ENCODE data around the gene CSRP2. TPM values are rescaled to one million over a fixed set of nuclear protein-coding genes. Genes with fewer than 3 reads are reported as not detected.

The CSRP2 gene
- total and polyA plus RNA-seq, 9 donors: 7.8 to 64.5 (median 16.6) TPM

GRCh38 chr12:76876696-76877229, 2.1 kb downstream of the CSRP2 start:
- no peak overlapping the region for H3K27ac ChIP-seq
- H3K36me3 ChIP-seq: no peaks in the 10 kb centered on the region
- intact Hi-C loops (cut with DNase I): loop anchor here in 1 of 4 donors (10.0 kb wide), 1 partner anchor 112 kb away; the partner anchor contains the start of gene ZDHHC17
- no peak overlapping the region for H3K4me3 ChIP-seq
- TF ChIP-seq EP300 (IDR thresholded peaks at IDR 0.05): no peak
- no peak for TF ChIP-seq CTCF (IDR thresholded peaks at IDR 0.05)
- no peak for TF ChIP-seq POLR2A (IDR thresholded peaks at IDR 0.05)
- DNase-seq: no peak
- WGBS, 3 donors: 88 to 96% (median 95%) methylated on average over 2 of the region's 2 CpGs
- H3K27me3 ChIP-seq: no peaks in the 10 kb centered on the region
- no peaks in the 10 kb centered on the region for H3K9me3 ChIP-seq
- H3K4me1 ChIP-seq (ENCODE audit: insufficient read depth): no peaks in the 10 kb centered on the region

GRCh38 chr12:76874491-76875190, 4.2 kb downstream of the CSRP2 start:
- DNase-seq: no peak
- Histone ChIP-seq H3K4me3 (no peak overlapping the region), H3K27ac (no peak overlapping the region), H3K27me3 (no peaks in the 10 kb centered on the region), H3K9me3 (no peaks in the 10 kb centered on the region), H3K4me1 (ENCODE audit: insufficient read depth) (no peaks in the 10 kb centered on the region), H3K36me3 (no peaks in the 10 kb centered on the region)
- TF ChIP-seq POLR2A (IDR thresholded peaks at IDR 0.05) (no peak), EP300 (IDR thresholded peaks at IDR 0.05) (no peak), CTCF (IDR thresholded peaks at IDR 0.05) (no peak)
- intact Hi-C loops (cut with DNase I): loop anchor here in 1 of 4 donors (10.0 kb wide), 1 partner anchor 110 kb away; the partner anchor contains the start of gene ZDHHC17
- WGBS, 3 donors: 89 to 94% (median 94%) methylated on average over 11 of the region's 11 CpGs

GRCh38 chr12:76874027-76874426, 4.8 kb downstream of the CSRP2 start:
- DNase-seq: no peak
- TF ChIP-seq EP300 (IDR thresholded peaks at IDR 0.05) (no peak), POLR2A (IDR thresholded peaks at IDR 0.05) (no peak)
- Histone ChIP-seq H3K27ac (no peak overlapping the region), H3K27me3 (no peaks in the 10 kb centered on the region), H3K4me1 (ENCODE audit: insufficient read depth) (peaks cover under 1% of the 10 kb centered on the region), H3K4me3 (no peak overlapping the region), H3K9me3 (no peaks in the 10 kb centered on the region), H3K36me3 (no peaks in the 10 kb centered on the region)
- intact Hi-C loops (cut with DNase I): loop anchor here in 1 of 4 donors (10.0 kb wide), 1 partner anchor 109 kb away; the partner anchor contains the start of gene ZDHHC17
- WGBS, 3 donors: 76 to 86% (median 81%) methylated on average over 3 of the region's 3 CpGs

- H3K36me3 ChIP-seq: no peaks in the 10 kb centered on the region
- H3K9me3 ChIP-seq: no peaks in the 10 kb centered on the region
- 86% methylated on average over 5 of the region's 5 CpGs for WGBS, 3 donors
- no peak for DNase-seq
- H3K27ac ChIP-seq: no peak overlapping the region
- TF ChIP-seq CTCF (IDR thresholded peaks at IDR 0.05) (no peak), EP300 (IDR thresholded peaks at IDR 0.05) (no peak), POLR2A (IDR thresholded peaks at IDR 0.05) (no peak)
- H3K27me3 ChIP-seq: no peaks in the 10 kb centered on the region
- intact Hi-C loops (cut with DNase I): loop anchor here in 1 of 4 donors (10.0 kb wide), 1 partner anchor 108 kb away; the partner anchor contains the start of gene ZDHHC17
- H3K4me1 ChIP-seq (ENCODE audit: insufficient read depth): peaks cover 1% of the 10 kb centered on the region
- H3K4me3 ChIP-seq: no peak overlapping the region
These were observed 6.4 kb downstream of the CSRP2 start for GRCh38 chr12:76872415-76872814.

- intact Hi-C loops (cut with DNase I): loop anchor here in 1 of 4 donors (10.0 kb wide), 1 partner anchor 107 kb away; the partner anchor contains the start of gene ZDHHC17
- no peaks in the 10 kb centered on the region for H3K27me3 ChIP-seq
- WGBS, 3 donors: 56 to 66% (median 63%) methylated on average over 3 of the region's 3 CpGs
- no peak overlapping the region for H3K27ac ChIP-seq
- no peaks in the 10 kb centered on the region for H3K9me3 ChIP-seq
- H3K4me1 ChIP-seq (ENCODE audit: insufficient read depth): peaks cover 1% of the 10 kb centered on the region
- no peak overlapping the region for H3K4me3 ChIP-seq
- H3K36me3 ChIP-seq: no peaks in the 10 kb centered on the region
- no peak for DNase-seq
- TF ChIP-seq CTCF (IDR thresholded peaks at IDR 0.05) (no peak), POLR2A (IDR thresholded peaks at IDR 0.05) (no peak), EP300 (IDR thresholded peaks at IDR 0.05) (no peak)
These were observed 7.1 kb downstream of the CSRP2 start for GRCh38 chr12:76871742-76872141.
